SJSA1 (cell line): ENCODE data around the gene SLC27A3. TPM values are rescaled to one million over a fixed set of nuclear protein-coding genes. Genes with fewer than 3 reads are reported as not detected.
A peak's percentile ranks its signal among the peaks of the same experiment; 100 is the strongest.

Experiments
- DNase-seq, 2 experiments: peaks; one replicate each; pipeline ENCODE4 v3.0.0-alpha.2; 2015 to 2020; ENCODE audit warnings: low spot score in 2 of 2, low read depth in 1 of 2
- H3K27ac ChIP-seq: fragments of 250-450 bp; sonication (Bioruptor Pico); 2 replicates; pipeline ENCODE4 v1.5.1; 2020; ENCODE audit warnings: mild to moderate bottlenecking, moderate library complexity
- H3K27me3 ChIP-seq: fragments of 250-450 bp; sonication (Bioruptor Pico); replicated peaks from 2 replicates; pipeline ENCODE4 v1.5.1; 2020; ENCODE audit warnings: mild to moderate bottlenecking, moderate library complexity
- H3K36me3 ChIP-seq: fragments of 250-450 bp; sonication (Bioruptor Pico); 2 replicates; pipeline ENCODE4 v1.5.1; 2020; ENCODE audit warnings: mild to moderate bottlenecking
- H3K4me1 ChIP-seq: fragments of 250-450 bp; sonication (Bioruptor Pico); replicated peaks from 2 replicates; pipeline ENCODE4 v1.6.1; 2021; ENCODE audit warnings: mild to moderate bottlenecking
- H3K4me3 ChIP-seq: fragments of 250-450 bp; sonication (Bioruptor Pico); 2 replicates; pipeline ENCODE4 v1.5.1; 2020; ENCODE audit warnings: mild to moderate bottlenecking
- H3K9me3 ChIP-seq: fragments of 250-450 bp; sonication (Bioruptor Pico); replicated peaks from 2 replicates; pipeline ENCODE4 v1.5.1; 2020; ENCODE audit warnings: mild to moderate bottlenecking
- total RNA-seq: library from RNA; depleted of rRNA; stranded (reverse); fragments of >200 nt; shearing (Covaris generic); gene quantifications from 2 replicates; pipeline ENCODE4 v1.2.3, GENCODE V29; 2014

The SLC27A3 gene
- total RNA-seq, 1 experiment from 2014 or later: 5.7 TPM

DNA sequence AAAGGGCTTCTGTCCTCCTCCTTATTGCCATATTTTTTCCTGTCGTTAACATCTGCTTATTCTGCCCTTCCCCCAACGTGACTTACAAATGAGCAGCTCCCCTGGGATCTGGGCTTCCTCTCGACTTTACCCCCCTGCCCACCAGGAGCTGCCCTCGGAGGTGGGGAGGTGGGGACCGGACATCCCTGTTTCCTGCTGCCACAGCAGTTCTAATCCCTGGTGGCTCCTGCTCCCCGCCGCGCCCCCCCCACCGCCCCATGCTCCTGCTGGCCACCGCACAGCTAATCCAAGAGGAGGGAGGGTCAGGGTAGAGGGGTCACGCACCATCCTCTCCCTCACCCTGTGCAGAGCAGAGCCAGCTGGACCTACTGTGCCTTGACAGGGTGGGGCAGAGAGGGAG is 4.4 kb upstream of the SLC27A3 start:
- Histone ChIP-seq H3K27me3 (no peaks in the 10 kb centered on the region), H3K4me3 (no peak overlapping the region), H3K4me1 (peaks cover 9% of the 10 kb centered on the region), H3K27ac (no peak overlapping the region), H3K36me3 (peaks cover 39% of the 10 kb centered on the region), H3K9me3 (no peaks in the 10 kb centered on the region)
- no peak for DNase-seq

- DNase-seq: no peak
- Histone ChIP-seq H3K27me3 (no peaks in the 10 kb centered on the region), H3K27ac (no peak overlapping the region), H3K4me3 (no peak overlapping the region), H3K9me3 (no peaks in the 10 kb centered on the region), H3K4me1 (peaks cover 14% of the 10 kb centered on the region), H3K36me3 (peaks cover 37% of the 10 kb centered on the region)
These were observed 3.9 kb upstream of the SLC27A3 start for GRCh38 chr1:153771261-153771660.

GRCh38 chr1:153771841-153772593 is 3.2 kb upstream of the SLC27A3 start:
- no peak for DNase-seq
- peaks cover 16% of the 10 kb centered on the region for H3K4me1 ChIP-seq
- H3K4me3 ChIP-seq: no peak overlapping the region
- H3K27ac ChIP-seq: no peak overlapping the region
- H3K36me3 ChIP-seq: peaks cover 36% of the 10 kb centered on the region
- no peaks in the 10 kb centered on the region for H3K27me3 ChIP-seq
- H3K9me3 ChIP-seq: no peaks in the 10 kb centered on the region

- H3K27ac ChIP-seq: no peak overlapping the region
- peaks cover 25% of the 10 kb centered on the region for H3K36me3 ChIP-seq
- H3K4me1 ChIP-seq: peaks cover 16% of the 10 kb centered on the region
- no peaks in the 10 kb centered on the region for H3K27me3 ChIP-seq
- no peak for DNase-seq
- no peaks in the 10 kb centered on the region for H3K9me3 ChIP-seq
- H3K4me3 ChIP-seq: no peak overlapping the region
These were observed 1.9 kb upstream of the SLC27A3 start for GRCh38 chr1:153773096-153773921.

- H3K9me3 ChIP-seq: no peaks in the 10 kb centered on the region
- no peak for DNase-seq
- peaks cover 22% of the 10 kb centered on the region for H3K36me3 ChIP-seq
- H3K4me1 ChIP-seq: peaks cover 16% of the 10 kb centered on the region
- H3K4me3 ChIP-seq: no peak overlapping the region
- H3K27ac ChIP-seq: no peak overlapping the region
- no peaks in the 10 kb centered on the region for H3K27me3 ChIP-seq
These were observed 1.1 kb upstream of the SLC27A3 start for GRCh38 chr1:153774026-153774595.

- no peaks in the 10 kb centered on the region for H3K27me3 ChIP-seq
- H3K4me1 ChIP-seq: peaks cover 16% of the 10 kb centered on the region
- peaks cover 18% of the 10 kb centered on the region for H3K36me3 ChIP-seq
- peak in 1 of 2 experiments; percentile 58 for DNase-seq
- no peaks in the 10 kb centered on the region for H3K9me3 ChIP-seq
- peak overlapping the region; percentile 52 for H3K4me3 ChIP-seq
- no peak overlapping the region for H3K27ac ChIP-seq
These were observed 486 bp downstream of the SLC27A3 start for GRCh38 chr1:153775458-153776327.

GRCh38 chr1:153776352-153776751 is 1.1 kb downstream of the SLC27A3 start:
- Histone ChIP-seq H3K9me3 (no peaks in the 10 kb centered on the region), H3K36me3 (peaks cover 15% of the 10 kb centered on the region), H3K4me1 (peaks cover 16% of the 10 kb centered on the region), H3K27ac (no peak overlapping the region), H3K4me3 (peak overlapping the region; percentile 52), H3K27me3 (no peaks in the 10 kb centered on the region)
- no peak for DNase-seq

DNA sequence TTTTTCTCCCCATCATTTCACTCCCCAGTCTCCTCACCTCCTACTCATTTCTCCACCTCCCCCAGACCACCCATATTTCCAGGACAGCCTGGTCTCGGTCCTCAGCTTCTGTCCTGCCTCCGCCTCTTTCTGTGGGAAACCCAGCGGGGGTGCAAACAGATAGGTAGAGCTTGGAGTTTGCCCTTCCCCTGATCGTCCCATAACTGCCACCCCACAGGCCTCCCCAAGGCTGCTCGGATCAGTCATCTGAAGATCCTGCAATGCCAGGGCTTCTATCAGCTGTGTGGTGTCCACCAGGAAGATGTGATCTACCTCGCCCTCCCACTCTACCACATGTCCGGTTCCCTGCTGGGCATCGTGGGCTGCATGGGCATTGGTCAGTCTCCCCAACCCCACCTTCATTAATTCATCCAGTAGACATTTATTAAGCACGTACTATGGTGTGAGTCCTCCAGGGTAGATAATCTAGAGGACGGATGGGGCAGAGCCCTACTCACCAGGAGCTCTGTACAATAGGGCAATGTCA is 1.7 kb downstream of the SLC27A3 start:
- no peaks in the 10 kb centered on the region for H3K9me3 ChIP-seq
- no peak for DNase-seq
- H3K27ac ChIP-seq: no peak overlapping the region
- H3K27me3 ChIP-seq: no peaks in the 10 kb centered on the region
- peaks cover 10% of the 10 kb centered on the region for H3K36me3 ChIP-seq
- peaks cover 16% of the 10 kb centered on the region for H3K4me1 ChIP-seq
- H3K4me3 ChIP-seq: no peak overlapping the region

- DNase-seq: no peak
- H3K36me3 ChIP-seq: peaks cover 4% of the 10 kb centered on the region; the same call in 1 of the 2 replicates
- H3K27me3 ChIP-seq: no peaks in the 10 kb centered on the region
- peaks cover 16% of the 10 kb centered on the region for H3K4me1 ChIP-seq
- no peak overlapping the region for H3K4me3 ChIP-seq
- no peaks in the 10 kb centered on the region for H3K9me3 ChIP-seq
- no peak overlapping the region for H3K27ac ChIP-seq
These were observed 2.4 kb downstream of the SLC27A3 start for GRCh38 chr1:153777648-153778047.

GRCh38 chr1:153778051-153778823 is 3.0 kb downstream of the SLC27A3 start:
- no peak for DNase-seq
- no peaks in the 10 kb centered on the region for H3K27me3 ChIP-seq
- peaks cover 22% of the 10 kb centered on the region for H3K4me1 ChIP-seq
- H3K9me3 ChIP-seq: no peaks in the 10 kb centered on the region
- H3K4me3 ChIP-seq: no peak overlapping the region
- H3K36me3 ChIP-seq: no peaks in the 10 kb centered on the region; the same call in 1 of the 2 replicates
- no peak overlapping the region for H3K27ac ChIP-seq

- DNase-seq: no peak
- Histone ChIP-seq H3K9me3 (no peaks in the 10 kb centered on the region), H3K27me3 (no peaks in the 10 kb centered on the region), H3K4me1 (peaks cover 27% of the 10 kb centered on the region), H3K4me3 (no peak overlapping the region), H3K36me3 (no peaks in the 10 kb centered on the region), H3K27ac (no peak overlapping the region)
These were observed 3.8 kb downstream of the SLC27A3 start for GRCh38 chr1:153778824-153779519.
